ENCODE data around the gene PLEKHA6. TPM values are rescaled to one million over a fixed set of nuclear protein-coding genes. Genes with fewer than 3 reads are reported as not detected.

Gene PLEKHA6
- total and polyA plus RNA-seq, 3 donors from 2014 or later = 5.9 to 14.7 (median 10.0) TPM

GRCh38 chr1:204350312-204350711 is 9.4 kb downstream of the PLEKHA6 start:
- intact Hi-C loops (cut with DNase I; ENCODE audit: low total_unique reads) = no loop called here
- no peak overlapping the region for H3K4me3 ChIP-seq
- peaks cover 35% of the 10 kb centered on the region for H3K4me1 ChIP-seq
- no peaks in the 10 kb centered on the region for H3K9me3 ChIP-seq
- DNase-seq = no peak
- no peaks in the 10 kb centered on the region for H3K27me3 ChIP-seq
- 56% methylated on average over 4 to 6 of the region's 6 CpGs for WGBS, 2 donors
- TF ChIP-seq POLR2A (IDR thresholded peaks at IDR 0.05) = no peak
- TF ChIP-seq, protein P1, sequence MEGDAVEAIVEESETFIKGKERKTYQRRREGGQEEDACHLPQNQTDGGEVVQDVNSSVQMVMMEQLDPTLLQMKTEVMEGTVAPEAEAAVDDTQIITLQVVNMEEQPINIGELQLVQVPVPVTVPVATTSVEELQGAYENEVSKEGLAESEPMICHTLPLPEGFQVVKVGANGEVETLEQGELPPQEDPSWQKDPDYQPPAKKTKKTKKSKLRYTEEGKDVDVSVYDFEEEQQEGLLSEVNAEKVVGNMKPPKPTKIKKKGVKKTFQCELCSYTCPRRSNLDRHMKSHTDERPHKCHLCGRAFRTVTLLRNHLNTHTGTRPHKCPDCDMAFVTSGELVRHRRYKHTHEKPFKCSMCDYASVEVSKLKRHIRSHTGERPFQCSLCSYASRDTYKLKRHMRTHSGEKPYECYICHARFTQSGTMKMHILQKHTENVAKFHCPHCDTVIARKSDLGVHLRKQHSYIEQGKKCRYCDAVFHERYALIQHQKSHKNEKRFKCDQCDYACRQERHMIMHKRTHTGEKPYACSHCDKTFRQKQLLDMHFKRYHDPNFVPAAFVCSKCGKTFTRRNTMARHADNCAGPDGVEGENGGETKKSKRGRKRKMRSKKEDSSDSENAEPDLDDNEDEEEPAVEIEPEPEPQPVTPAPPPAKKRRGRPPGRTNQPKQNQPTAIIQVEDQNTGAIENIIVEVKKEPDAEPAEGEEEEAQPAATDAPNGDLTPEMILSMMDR (IDR thresholded peaks at IDR 0.05) = no peak
- H3K36me3 ChIP-seq (ENCODE audit: low read depth, missing control alignments) = no peaks in the 10 kb centered on the region
- no peak overlapping the region for H3K27ac ChIP-seq

DNA sequence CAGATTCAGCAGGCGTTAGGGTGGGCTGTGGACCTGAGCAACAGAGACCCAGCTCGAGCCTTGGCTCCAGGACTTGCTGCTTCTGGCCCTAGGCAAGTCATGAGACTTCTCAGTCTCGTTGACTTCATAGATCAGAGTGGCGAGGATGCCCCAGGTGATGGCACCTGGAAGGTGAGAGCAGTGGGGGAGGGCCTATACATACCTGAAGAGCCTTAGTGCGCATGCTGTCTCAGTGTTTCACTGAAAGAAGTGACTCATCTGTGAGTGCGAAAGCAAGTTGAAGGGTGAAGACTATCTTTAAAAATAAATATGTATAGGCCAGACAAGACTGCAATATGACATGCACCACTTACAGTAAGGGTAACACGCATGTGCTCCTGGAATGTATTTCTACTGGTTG is 10.1 kb downstream of the PLEKHA6 start:
- 81 to 83% methylated on average over 7 of the region's 7 CpGs for WGBS, 2 donors
- Histone ChIP-seq H3K36me3 (ENCODE audit: low read depth, missing control alignments) (no peaks in the 10 kb centered on the region), H3K4me1 (peaks cover 41% of the 10 kb centered on the region), H3K27ac (no peak overlapping the region), H3K9me3 (no peaks in the 10 kb centered on the region), H3K27me3 (no peaks in the 10 kb centered on the region), H3K4me3 (no peak overlapping the region)
- DNase-seq = no peak
- TF ChIP-seq, protein P1 (IDR thresholded peaks at IDR 0.05) = no peak
- no peak for TF ChIP-seq POLR2A (IDR thresholded peaks at IDR 0.05)
- intact Hi-C loops (cut with DNase I; ENCODE audit: low total_unique reads) = no loop called here

GRCh38 chr1:204348722-204349121 is 11.0 kb downstream of the PLEKHA6 start:
- H3K27me3 ChIP-seq = no peaks in the 10 kb centered on the region
- no peaks in the 10 kb centered on the region for H3K36me3 ChIP-seq (ENCODE audit: low read depth, missing control alignments)
- peak; percentile 83 for DNase-seq
- no peaks in the 10 kb centered on the region for H3K9me3 ChIP-seq
- H3K27ac ChIP-seq = peak overlapping the region; percentile 4 to 68
- H3K4me3 ChIP-seq = no peak overlapping the region
- 22 to 31% methylated on average over 4 to 6 of the region's 6 CpGs for WGBS, 2 donors
- H3K4me1 ChIP-seq = peaks cover 41% of the 10 kb centered on the region
- TF ChIP-seq, protein P1 (IDR thresholded peaks at IDR 0.05) = no peak
- no peak for TF ChIP-seq POLR2A (IDR thresholded peaks at IDR 0.05)
- intact Hi-C loops (cut with DNase I; ENCODE audit: low total_unique reads) = no loop called here

DNA sequence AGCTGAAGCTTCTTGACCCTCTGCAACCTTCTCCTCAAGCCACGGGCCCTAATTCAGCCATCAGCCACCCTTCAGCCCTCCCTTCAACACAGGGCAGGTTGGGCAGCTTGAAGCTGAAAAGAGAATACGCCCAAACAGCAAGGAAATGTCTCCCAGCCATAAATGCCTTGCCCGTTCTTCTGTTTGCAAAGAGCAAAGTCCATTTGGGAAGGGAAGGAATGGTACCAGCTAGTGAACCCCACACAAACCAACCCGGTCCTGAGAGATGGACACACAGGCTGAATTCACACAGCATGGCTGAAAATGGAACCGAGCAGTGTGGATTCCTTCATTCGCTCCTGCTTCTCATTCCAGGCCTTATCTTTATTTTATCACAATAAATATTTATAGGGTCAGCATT is 11.5 kb downstream of the PLEKHA6 start:
- Histone ChIP-seq H3K9me3 (no peaks in the 10 kb centered on the region), H3K4me3 (no peak overlapping the region), H3K4me1 (peaks cover 41% of the 10 kb centered on the region), H3K36me3 (ENCODE audit: low read depth, missing control alignments) (no peaks in the 10 kb centered on the region), H3K27me3 (no peaks in the 10 kb centered on the region), H3K27ac (peak overlapping the region; percentile 4 to 68)
- intact Hi-C loops (cut with DNase I; ENCODE audit: low total_unique reads) = no loop called here
- WGBS, 2 donors = 60 to 62% methylated on average over 6 of the region's 6 CpGs
- TF ChIP-seq, protein P1 (IDR thresholded peaks at IDR 0.05) = no peak
- no peak for TF ChIP-seq POLR2A (IDR thresholded peaks at IDR 0.05)
- no peak for DNase-seq

- no peak for DNase-seq
- H3K36me3 ChIP-seq (ENCODE audit: low read depth, missing control alignments) = no peaks in the 10 kb centered on the region
- WGBS, 2 donors = 84 to 86% methylated on average over 6 of the region's 6 CpGs
- H3K4me1 ChIP-seq = peaks cover 42% of the 10 kb centered on the region
- H3K27me3 ChIP-seq = no peaks in the 10 kb centered on the region
- intact Hi-C loops (cut with DNase I; ENCODE audit: low total_unique reads) = no loop called here
- no peak overlapping the region for H3K4me3 ChIP-seq
- H3K9me3 ChIP-seq = no peaks in the 10 kb centered on the region
- H3K27ac ChIP-seq = peak overlapping the region in 1 of 2 donors; percentile 26
- no peak for TF ChIP-seq POLR2A (IDR thresholded peaks at IDR 0.05)
- TF ChIP-seq, protein P1 (IDR thresholded peaks at IDR 0.05) = no peak
These were observed 13.6 kb downstream of the PLEKHA6 start for GRCh38 chr1:204345941-204346645.

Measured in testis (tissue), 3 donors.